Pons (tissue), 1 donor: Measurements from ENCODE around the gene PPRC1.
A peak's percentile ranks its signal among the peaks of the same experiment; 100 is the strongest.

ENCODE experiments used
- DNase-seq: peaks from one replicate; pipeline ENCODE4 v3.0.0-alpha.2; 2016; ENCODE audit warnings: low spot score

Gene PPRC1

DNA sequence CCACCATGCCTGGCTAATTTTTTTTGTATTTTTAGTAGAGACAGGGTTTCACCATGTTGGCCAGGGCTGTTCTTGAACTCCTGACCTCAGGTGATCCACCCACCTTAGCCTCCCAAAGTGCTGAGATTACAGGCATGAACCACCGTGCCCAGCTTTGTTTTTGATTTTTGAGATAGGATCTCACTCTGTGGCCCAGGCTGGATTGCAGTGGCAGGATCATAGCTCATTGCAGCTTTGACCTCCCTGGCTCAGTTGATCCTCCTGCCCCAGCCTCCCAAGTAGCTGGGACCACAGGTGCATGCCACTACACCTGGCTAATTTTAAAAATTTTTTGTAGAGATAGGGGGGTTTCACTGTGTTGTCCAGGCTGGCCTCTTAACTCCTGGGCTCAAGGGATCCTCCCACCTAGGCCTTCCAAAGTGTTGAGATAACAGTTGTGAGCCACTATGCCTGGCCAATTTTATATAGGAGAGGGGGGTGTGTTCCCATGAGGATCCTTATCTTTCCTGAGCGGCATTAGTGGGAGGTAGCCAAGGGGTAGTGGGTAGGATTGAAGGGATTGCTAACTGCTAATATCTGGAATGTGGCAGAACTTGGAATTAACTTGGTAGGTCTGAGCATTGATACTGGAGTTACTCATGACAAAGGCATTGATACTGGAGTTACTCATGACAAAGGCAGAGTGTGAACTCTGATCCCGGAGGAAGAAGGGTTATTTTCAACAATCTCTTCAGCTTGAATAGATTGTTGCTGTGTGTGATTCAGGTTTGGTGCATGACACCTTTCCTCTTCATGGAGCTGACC lies 18.3 kb downstream of the PPRC1 start:
- no peak for DNase-seq

DNA sequence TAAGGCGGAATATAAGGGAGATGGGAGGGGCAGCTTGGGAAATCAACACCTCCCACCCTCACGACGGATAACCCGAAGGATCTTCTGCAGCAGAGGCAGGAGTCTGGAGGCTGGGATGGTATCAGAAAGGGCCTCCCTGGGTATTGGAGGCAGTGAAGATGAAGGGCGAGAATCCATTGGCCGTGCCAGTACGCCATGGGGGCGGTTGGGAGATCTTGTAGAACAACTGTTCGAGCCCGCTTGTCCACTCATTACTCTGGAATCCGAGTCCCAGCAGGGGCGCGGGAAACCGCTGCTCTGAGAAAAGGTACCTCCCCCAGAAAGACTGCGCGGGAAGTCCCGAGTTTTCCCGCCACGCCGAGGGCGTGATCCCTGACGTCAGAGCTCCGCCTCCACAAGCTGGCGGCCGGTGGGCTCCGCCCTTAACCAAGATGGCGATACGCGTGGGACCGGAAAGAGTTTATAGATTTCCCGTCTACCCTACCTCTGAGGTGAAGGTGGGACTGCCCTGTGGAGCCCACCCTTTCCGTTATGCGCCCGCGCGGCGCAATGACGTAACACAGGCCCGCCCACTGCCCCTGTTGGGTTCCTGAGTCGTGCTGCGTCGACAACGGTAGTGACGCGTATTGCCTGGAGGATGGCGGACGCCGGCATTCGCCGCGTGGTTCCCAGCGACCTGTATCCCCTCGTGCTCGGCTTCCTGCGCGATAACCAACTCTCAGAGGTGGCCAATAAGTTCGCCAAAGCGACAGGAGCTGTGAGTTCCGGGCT lies 19.1 kb downstream of the PPRC1 start, which contains the start of gene NOLC1:
NOLC1 (plus strand) TSS at position 616 of the 771 bp plus-strand sequence; CDS start at position 638, 22 bp downstream.
- peak; percentile 97 for DNase-seq

DNA sequence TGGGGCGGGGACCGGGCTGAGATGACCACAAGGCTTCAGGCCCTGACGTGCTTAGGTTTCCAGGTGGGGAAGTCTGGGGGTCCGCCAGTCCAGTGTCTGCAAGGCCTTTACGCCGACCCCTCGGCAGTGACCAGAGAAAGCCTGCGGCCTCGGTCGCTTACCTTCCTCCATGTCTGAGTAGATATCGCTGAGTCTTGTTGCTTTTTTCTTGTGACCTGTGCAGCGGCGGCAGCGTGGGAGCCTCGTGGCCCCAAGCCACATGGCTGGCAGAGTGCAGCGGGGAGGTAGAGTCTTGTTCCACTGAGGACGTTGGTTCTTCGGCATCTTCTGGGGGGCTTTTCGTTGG lies 19.7 kb downstream of the PPRC1 start:
- no peak for DNase-seq

DNA sequence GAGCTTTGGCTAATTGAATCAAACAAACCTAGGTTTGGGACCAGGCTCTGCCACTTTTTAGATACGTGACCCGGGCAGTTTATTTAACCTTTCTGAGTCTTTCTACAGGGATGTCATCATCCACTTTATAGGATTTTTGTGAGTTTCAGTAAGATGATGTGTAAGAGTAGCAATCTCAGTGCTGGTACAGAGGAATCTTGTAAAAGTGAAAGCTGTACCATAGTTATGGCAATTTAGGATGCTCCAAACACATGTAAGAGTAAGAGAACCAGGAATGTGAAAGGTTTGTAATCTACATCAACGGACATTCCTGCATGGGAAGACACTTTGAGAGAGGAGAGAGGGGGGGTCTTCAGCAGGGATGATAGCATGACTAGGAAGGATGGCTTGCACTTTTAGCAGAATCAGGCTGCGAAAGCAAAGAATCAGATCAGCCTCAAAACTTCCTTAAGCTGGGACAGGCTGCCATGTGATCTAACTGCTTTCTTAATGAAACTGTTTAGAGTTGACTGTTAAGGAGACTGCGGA lies 20.3 kb downstream of the PPRC1 start:
- no peak for DNase-seq

DNA sequence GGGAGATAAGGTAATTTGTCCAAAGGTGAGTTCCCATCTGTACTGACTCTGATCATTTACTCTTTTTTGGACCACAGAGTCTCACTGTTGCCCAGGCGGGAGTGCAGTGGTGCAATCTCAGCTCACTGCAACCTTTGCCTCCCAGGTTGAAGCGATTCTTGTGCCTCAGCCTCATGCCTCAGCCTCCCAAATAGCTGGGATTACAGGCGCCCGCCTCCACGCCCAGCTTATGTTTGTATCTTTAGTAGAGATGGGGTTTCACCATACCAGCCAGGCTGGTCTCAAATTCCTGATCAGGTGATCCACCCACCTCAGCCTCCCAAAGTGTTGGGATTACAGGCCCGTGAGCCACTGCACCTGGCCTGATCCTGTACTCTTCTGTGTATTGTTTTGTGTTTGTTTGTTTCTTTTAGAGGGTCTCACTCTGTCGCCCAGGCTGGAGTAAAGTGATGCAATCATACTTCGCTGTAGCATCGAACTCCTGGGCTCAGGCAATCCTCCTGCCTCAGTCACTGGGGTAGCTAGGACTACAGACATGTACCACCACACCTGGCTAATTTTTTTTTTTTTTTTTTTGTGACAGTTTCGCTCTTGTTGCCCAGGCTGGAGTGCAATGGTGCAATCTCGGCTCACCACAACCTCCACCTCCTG lies 21.8 kb downstream of the PPRC1 start:
- DNase-seq = no peak

DNA sequence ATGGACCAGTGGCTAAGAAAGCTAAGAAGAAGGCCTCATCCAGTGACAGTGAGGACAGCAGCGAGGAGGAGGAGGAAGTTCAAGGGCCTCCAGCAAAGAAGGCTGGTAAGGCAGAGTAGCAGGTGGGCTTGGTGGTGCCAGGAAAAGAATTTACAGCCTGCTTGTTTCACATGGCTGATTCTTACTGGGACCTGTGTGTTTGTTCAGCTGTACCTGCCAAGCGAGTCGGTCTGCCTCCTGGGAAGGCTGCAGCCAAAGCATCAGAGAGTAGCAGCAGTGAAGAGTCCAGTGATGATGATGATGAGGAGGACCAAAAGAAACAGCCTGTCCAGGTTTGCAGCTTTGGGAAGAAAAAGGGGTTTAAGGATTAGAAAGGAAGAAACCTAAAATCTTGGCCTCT lies 24.4 kb downstream of the PPRC1 start:
- DNase-seq = no peak

DNA sequence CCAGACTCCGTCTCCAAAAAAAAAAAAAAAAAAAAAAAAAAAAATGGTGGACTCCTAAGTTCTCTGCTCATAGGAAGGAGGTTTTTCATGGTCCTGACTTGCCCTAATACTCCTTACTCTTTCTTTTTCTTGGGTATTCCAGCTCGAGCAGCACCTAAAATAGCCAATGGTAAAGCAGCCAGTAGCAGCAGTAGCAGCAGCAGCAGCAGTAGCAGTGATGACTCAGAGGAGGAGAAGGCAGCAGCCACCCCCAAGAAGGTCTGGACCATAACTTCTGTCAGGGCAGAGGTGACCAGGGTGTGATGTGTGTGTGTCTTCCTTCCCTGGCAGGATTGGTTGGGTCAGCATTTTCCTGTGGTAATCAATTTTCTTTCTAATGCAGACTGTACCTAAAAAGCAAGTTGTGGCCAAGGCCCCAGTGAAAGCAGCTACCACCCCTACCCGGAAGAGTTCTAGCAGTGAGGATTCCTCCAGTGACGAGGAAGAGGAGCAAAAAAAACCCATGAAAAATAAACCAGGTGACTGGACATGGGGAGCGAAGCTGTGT lies 26.3 kb downstream of the PPRC1 start:
- DNase-seq = no peak

DNA sequence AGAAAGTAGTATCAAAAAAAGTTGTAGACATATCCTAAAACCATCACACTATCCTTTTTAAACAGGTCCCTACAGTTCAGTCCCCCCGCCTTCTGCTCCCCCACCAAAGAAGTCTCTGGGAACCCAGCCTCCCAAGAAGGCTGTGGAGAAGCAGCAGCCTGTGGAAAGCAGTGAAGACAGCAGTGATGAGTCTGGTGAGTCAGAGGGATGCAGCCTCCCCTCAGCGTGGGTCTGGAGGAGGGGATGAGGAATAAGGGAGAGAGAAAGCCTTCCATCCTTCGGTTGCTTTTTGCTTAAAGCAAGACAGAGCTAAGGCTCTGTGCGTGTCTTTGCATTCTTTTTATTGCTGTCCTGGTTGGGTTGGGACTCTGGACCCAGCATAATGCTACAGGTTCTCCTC lies 27.0 kb downstream of the PPRC1 start:
- DNase-seq = no peak

DNA sequence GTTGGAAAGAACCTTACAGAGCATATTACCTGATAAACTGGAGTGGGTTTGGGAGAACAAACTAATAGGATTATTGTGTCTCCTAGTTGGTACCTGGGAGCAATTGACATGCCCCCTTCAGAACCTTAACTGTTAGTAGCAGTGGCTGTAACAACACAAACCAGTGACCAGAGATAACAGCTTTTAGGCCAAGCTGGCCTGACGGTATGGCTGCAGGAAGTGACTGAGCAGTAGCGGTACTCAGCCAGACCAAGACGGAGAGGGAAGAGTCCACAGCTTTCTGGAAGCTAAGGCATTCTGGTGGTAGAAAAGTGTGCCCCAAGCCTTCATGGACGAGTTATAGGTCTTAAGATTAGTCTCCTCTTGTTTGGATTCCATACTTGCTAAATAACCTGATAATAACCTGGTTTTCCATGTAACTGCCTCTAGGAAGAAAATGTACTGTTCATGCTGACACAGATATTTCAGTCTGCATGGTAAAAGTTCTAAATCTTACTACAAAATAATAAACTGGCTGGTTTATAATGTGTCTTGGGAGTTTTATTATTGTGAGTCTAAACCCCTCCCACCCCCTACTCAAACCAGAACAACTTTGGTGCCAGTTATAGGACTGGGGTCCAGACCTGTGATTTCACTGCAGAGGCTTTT lies 30.6 kb downstream of the PPRC1 start:
- DNase-seq = no peak

DNA sequence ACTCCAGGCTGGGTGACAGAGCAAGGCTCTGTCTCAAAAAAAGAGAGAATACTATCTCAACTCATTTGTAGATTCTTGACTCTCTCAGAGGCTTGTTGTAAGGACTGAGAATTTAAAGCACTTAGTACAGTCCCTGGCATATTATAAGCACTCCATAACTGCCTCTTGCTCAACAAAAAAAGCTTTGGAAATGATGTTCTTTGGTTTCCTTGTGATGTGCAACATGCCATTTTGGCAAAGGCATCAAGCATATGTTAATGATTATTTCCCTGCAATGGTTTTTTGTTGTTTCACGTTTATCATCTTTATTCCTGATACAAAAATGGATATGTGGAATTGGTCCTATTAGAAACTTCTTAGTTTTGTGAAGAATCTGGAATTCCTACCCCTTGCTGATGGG lies 35.0 kb downstream of the PPRC1 start:
- DNase-seq = no peak

DNA sequence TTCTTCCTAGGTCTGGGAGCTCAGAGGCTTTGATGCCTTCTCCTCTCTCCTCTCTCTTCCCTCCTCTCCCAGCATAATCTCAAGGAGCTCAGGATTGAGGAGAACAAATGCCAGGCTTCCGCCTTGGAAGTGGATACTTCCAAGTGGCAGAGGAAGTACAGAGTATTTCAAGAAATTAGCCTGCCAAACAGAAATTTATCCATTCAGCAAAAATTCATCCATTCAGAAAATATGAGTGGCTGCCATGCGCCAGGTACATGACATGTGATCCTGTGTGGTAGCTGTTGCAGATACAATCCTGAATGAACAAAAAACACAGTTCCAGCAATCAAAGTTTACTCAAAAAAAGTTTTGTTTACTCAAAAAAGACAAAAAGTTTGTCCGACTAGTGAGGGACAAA lies 37.8 kb downstream of the PPRC1 start:
- DNase-seq = no peak

DNA sequence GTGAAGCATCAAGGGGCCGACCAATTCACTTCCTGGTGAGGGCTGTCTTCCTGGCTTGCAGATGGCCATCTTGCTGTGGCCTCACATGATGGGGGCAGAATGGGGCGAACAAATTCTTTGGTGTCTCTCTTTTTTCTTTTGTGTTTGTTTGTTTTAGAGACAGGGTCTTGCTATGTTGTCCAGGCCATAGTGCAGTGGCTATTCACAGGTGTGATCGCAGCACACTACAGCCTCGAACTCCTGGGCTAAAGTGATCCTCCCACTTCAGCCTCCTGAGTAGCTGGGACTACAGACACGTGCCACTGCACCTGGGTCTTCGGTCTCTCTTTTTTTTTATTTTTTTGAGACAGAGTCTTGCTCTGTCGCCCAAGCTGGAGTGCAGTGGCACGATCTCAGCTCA lies 39.4 kb downstream of the PPRC1 start:
- no peak for DNase-seq

DNA sequence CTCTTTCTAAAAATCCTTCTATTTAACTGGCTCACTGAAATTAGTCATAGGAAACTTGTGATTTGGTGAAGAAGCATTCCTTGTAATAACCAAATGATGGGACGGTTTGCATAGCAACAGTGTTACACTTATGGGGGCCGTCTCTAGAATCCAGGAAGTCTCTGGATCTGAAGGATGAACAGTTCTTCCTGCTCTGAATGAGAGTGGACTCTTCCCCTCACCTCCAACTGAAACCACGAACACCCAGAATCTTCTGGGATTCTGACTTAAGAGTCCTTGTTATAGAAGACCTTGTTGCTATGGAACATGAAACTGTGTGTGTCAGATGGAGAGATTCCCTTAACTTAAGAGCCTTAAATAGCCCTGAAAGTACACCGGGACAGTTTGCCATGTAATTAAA lies 42.6 kb downstream of the PPRC1 start:
- no peak for DNase-seq

DNA sequence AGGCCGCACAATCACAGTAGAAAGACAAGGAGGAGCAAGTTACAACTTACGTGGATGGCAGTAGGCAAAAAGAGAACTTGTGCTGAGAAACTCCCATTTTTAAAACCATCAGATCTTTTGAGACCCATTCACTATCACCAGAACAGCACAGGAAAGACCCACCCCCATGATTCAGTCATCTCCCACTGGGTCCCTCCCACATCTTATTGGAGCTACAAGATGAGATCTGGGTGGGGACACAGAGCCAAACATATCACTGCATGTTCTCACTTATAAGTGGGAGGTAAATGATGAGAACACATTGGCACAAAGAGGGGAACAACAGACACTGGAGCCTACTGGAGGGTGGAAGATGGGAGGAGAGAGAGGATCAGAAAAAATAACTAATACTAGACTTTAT lies 51.8 kb downstream of the PPRC1 start:
- DNase-seq = no peak

DNA sequence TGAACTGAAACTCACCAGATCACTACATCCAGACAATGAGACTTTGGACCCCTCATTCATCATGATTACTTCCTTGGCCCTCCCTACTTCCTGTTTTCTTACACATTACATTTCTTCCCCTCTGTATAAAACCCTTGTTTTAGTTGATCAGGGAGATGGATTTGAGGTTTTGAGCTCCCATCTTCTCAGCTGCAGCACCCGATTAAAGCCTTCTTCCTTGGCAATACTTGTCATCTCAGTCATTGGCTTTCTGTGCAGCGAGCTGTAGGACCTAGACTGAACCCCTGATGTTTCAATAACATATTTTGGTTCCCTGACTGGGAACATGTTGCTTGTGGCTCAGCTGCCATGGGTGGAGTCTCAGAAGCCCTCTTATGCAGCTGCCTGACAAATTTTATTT lies 52.4 kb downstream of the PPRC1 start:
- no peak for DNase-seq

DNA sequence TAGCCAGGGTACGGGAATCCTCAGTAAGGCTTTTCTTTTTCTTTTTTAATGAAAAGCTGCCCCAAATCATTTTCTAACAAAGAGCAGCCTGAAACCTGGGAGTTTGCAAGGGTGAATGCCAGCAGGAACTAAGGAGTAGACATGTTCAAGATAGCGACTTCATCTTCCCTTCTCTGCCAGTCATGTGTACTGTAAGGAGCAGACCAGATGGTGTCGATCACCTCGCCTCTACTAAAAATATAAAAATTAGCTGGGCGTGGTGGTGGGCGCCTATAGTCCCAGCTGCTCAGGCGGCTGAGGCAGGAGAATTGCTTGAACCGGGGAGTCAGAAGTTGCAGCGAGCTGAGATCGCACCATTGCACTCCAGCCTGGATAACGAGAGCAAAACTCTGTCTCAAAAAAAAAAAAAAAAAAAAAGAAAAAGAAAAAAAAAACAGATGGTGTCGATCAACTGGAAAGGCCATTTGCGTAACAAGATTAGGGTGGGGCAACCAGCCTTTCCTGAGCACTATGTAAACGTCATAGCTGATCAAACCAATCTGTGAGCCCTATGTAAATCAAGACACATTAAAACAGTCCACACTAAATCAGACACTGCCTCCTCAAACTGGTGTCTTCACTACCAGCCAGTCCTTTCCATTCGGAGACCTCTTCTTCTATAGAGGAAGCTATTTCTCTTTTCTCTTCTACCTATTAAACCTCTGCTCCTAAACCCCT lies 53.1 kb downstream of the PPRC1 start:
- no peak for DNase-seq

DNA sequence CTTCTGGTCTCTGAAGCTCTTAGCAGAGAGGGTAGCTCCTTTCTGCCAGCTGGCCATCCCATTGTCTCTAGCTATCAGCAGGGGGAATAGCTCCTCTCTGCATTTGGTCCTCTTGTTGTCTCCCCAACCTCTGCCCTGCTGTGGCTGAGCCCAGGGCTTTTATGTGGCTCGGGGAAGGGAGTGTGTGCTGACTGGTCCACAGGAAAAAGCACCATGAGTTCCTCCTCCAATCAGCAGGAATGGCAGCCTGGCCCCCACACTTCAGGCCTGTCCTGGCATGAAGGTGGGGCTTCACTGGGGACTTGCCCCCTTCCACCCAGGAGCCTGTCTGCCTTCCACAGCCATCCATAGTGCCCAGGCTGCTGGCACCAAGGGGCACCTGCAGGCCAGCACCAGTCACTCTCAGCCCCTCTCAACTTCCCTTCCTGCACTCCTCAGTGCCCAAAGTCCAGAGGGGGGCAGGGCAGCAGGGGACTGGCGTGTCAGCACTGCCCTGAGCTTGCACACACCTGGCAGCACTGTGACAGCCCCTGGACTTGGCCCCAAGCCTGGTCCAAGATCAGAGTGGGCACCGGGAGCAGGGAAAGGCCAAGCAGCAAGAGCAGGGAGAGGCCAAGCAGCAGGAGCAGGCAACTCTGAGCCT lies 55.6 kb downstream of the PPRC1 start:
- DNase-seq = no peak

DNA sequence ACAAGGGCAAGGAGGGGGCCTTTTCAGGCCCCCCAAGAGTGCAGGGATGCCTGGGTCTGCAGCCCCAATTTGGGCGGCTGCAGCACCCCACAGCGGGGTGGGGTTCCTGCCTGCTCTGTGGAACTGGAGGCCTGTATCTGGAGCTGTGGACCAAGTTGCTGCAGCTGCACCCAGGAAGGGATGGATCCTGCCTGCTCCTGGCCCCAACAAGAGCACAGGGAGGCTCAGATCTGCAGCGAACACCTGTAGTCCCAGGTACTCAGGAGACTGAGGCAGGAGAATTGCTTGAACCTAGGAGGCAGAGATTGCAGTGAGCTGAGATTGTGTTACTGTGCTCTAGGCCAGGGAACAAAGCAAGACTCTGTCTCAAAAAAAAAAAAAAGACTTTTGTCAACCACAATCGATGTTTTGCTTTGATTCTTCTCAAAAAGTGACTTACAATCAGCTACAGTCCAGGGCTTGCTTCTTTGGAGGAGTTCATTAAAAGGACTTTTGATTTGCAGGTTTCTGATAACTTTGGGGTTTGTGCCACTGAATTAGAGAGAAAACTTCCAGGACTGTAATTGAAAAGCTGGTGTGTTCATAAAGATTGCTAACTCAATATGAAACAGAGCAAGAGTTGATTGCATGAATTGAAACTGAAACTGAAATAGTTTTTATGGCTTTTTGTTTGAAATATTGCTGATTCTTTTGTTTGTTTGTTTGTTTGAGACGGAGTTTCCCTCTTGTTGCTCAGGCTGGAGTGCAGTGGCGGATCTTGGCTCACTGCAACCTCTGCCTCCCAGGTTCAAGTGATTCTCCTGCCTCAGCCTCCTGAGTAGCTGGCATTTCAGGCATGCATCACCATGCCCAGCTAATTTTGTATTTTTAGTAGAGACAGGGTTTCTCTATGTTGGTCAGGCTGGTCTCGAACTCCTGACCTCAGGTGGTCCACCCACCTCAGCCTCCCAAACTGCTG lies 56.4 kb downstream of the PPRC1 start:
- peak; percentile 21 for DNase-seq

DNA sequence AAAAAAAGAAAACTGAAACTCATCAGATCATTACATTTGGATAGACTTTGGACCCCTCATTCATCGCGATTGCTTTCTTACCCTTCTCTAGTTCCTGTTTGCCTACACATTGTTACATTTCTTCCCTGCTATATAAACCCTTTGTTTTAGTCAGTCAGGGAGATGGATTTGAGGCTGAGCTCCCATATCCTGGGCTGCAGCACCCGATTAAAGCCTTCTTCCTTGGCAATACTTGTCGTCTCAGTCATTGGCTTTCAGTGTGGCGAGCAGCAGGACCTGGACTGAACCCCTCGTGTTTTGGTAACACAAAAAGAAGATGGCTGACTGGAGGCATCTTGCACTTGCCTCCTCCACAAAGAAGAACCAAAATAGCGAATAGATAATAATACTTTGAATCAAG lies 59.1 kb downstream of the PPRC1 start:
- DNase-seq = no peak
